ENCODE measurements around the gene TMEM163. TPM values are rescaled to one million over a fixed set of nuclear protein-coding genes. Genes with fewer than 3 reads are reported as not detected.
A peak's percentile ranks its signal among the peaks of the same experiment; 100 is the strongest.

Gene TMEM163
- total RNA-seq, 1 donor from 2014 or later: not detected

DNA sequence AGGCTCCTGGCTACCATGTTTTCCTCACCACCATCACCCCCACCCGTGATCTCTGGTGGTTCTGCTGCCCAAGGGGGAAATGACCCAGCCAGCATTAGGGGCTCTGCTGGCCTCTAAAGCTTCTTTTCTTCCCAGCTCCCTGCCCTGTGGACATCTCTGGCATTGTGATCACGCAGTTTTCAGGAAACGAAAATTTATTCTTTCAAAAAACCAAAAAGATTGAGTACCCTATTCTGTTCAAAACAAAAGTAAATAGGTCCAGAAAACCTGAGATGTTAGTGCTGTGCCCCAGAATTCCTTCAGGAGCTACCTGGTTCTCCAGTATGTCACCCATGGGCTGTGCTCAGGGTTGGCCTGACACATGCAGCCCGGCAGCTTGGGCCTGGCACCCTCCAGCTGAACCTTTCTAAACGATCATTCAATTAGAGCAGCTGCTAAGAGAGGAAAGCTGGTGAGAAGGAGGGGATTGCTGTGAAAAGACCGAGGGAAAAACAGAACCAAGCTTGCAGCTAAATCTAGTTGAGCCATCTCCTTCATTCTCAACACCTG lies 307.4 kb downstream of the TMEM163 start:
- no peak for DNase-seq (ENCODE audit: low read depth in 2 of 2)

DNA sequence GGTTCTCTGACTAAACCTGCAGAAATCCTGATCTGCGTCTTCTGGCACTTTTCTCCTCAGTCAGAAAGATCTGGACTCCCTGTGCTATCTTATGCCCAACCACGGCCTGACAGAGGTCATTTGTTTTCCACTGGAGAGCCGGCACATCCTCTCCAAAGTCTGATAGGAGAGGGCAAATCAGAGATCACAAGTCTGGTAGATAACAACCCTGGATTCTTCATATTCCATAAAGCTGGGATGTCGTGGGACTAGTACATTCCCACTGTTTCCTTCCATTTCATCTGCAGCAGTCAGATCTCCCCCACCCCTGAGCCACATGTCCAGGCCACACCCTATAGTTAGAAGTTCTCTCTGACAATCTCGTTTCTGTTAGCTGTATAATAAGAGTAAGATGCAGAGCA lies 308.0 kb downstream of the TMEM163 start:
- peak; percentile 50 to 73 for DNase-seq (ENCODE audit: low read depth in 2 of 2)

GRCh38 chr2:134410006-134410405 lies 308.8 kb downstream of the TMEM163 start:
- DNase-seq (ENCODE audit: low read depth in 2 of 2): peak in 1 of 2 donors; percentile 23

- peak; percentile 29 to 56 for DNase-seq (ENCODE audit: low read depth in 2 of 2)
These were observed 310.0 kb downstream of the TMEM163 start for GRCh38 chr2:134408791-134409190.

DNA sequence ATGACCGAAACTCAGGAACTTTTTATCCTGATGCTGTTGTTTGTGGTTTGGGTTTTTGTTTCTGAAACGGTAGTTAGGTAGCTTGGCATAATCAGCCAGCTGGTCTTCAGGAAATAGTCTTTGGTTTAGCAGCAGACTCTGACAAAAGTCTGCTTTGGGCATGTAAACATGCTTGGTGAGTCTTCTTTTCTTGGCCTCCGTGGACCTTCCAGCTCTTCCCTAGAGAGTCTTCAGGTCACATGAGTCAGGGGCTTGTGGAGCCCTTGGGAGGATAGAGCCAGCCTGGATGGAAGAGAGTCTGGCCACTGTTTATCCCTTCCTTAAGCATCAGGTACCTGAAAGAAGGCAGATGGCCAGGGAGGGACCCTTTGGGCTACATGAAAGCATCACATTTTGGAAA lies 310.4 kb downstream of the TMEM163 start:
- DNase-seq (ENCODE audit: low read depth in 2 of 2): peak in 1 of 2 donors; percentile 65

GRCh38 chr2:134407154-134407890 lies 311.5 kb downstream of the TMEM163 start:
- no peak for DNase-seq (ENCODE audit: low read depth in 2 of 2)

DNA sequence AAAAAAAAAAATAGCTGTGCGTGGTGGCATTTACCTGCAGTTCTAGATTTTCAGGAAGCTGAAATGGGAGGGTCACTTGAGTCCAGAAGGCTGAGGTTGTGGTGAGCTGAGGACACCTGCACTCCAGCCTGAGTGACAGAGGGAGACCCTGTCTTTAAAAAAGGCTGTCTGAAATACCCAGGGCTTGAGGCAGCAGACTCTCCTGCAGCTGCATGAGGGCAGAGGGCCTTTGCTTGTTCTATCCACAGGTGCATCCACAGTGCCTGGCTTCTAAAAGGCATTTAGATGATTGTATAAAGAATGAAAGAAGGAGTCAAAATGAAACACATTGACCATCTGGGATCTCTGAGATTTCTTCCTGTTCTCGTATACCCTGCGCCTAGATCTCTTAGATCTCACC lies 312.1 kb downstream of the TMEM163 start:
- no peak for DNase-seq (ENCODE audit: low read depth in 2 of 2)

- no peak for DNase-seq (ENCODE audit: low read depth in 2 of 2)
These were observed 312.5 kb downstream of the TMEM163 start for GRCh38 chr2:134406311-134406710.

Other genes with a start within 250 kb of the TMEM163 start
- gene ACMSD, start 119.6 kb upstream of the TMEM163 start, total RNA-seq: not detected in 2 replicates
- gene CCNT2, start 199.8 kb upstream of the TMEM163 start, total RNA-seq: 19.8 and 27.0 TPM in 2 replicates